ENCODE measurements around the gene RAB3D. TPM values are rescaled to one million over a fixed set of nuclear protein-coding genes. Genes with fewer than 3 reads are reported as not detected.
"Not testable (repeated sequence)": the region's sequence is repeated elsewhere in the genome, so short reads cannot be mapped to it uniquely, and the experiment has no call there.

RAB3D gene
- total RNA-seq, 1 donor from 2014 or later = 7.2 TPM

- TF ChIP-seq CTCF (IDR thresholded peaks at IDR 0.05; ENCODE audit: borderline replicate concordance) = peak; percentile 84
- Histone ChIP-seq H3K36me3 (no peaks in the 10 kb centered on the region), H3K4me3 (peak overlapping the region; percentile 73), H3K27me3 (ENCODE audit: low read depth) (peaks cover 19% of the 10 kb centered on the region), H3K4me1 (peaks cover 71% of the 10 kb centered on the region), H3K27ac (replicated peaks) (peak overlapping the region; percentile 80), H3K9me3 (replicated peaks) (no peaks in the 10 kb centered on the region)
- intact Hi-C loops (cut with micrococcal nuclease) = no loop called here
- peak; percentile 96 for DNase-seq
These were observed 41.4 kb upstream of the RAB3D start for GRCh38 chr19:11380653-11381537.

GRCh38 chr19:11379857-11380350 is 40.4 kb upstream of the RAB3D start:
- intact Hi-C loops (cut with micrococcal nuclease) = no loop called here
- H3K27ac ChIP-seq (replicated peaks) = no peak overlapping the region
- H3K9me3 ChIP-seq (replicated peaks) = no peaks in the 10 kb centered on the region
- DNase-seq = no peak
- H3K36me3 ChIP-seq = no peaks in the 10 kb centered on the region
- H3K4me3 ChIP-seq = peak overlapping the region; percentile 73
- H3K27me3 ChIP-seq (ENCODE audit: low read depth) = peaks cover 19% of the 10 kb centered on the region
- TF ChIP-seq CTCF (IDR thresholded peaks at IDR 0.05; ENCODE audit: borderline replicate concordance) = no peak
- peaks cover 79% of the 10 kb centered on the region for H3K4me1 ChIP-seq

- H3K27me3 ChIP-seq (ENCODE audit: low read depth) = peaks cover 19% of the 10 kb centered on the region
- DNase-seq; H3K36me3 ChIP-seq; intact Hi-C loops (cut with micrococcal nuclease); H3K27ac ChIP-seq (replicated peaks); H3K9me3 ChIP-seq (replicated peaks); H3K4me3 ChIP-seq: not testable (repeated sequence)
- peaks cover 77% of the 10 kb centered on the region for H3K4me1 ChIP-seq
These were observed 39.9 kb upstream of the RAB3D start for GRCh38 chr19:11379269-11379845.

GRCh38 chr19:11378319-11379189 is 39.1 kb upstream of the RAB3D start:
- peak; percentile 66 for TF ChIP-seq CTCF (IDR thresholded peaks at IDR 0.05; ENCODE audit: borderline replicate concordance)
- no peaks in the 10 kb centered on the region for H3K36me3 ChIP-seq
- intact Hi-C loops (cut with micrococcal nuclease) = no loop called here
- peak; percentile 44 for DNase-seq
- H3K4me3 ChIP-seq = no peak overlapping the region
- peaks cover 77% of the 10 kb centered on the region for H3K4me1 ChIP-seq
- no peaks in the 10 kb centered on the region for H3K9me3 ChIP-seq (replicated peaks)
- peaks cover 13% of the 10 kb centered on the region for H3K27me3 ChIP-seq (ENCODE audit: low read depth)
- H3K27ac ChIP-seq (replicated peaks) = no peak overlapping the region

GRCh38 chr19:11377756-11378155 is 38.3 kb upstream of the RAB3D start:
- Histone ChIP-seq H3K4me3 (no peak overlapping the region), H3K27ac (replicated peaks) (no peak overlapping the region), H3K27me3 (ENCODE audit: low read depth) (peaks cover 6% of the 10 kb centered on the region), H3K4me1 (peaks cover 70% of the 10 kb centered on the region), H3K9me3 (replicated peaks) (no peaks in the 10 kb centered on the region), H3K36me3 (no peaks in the 10 kb centered on the region)
- no peak for TF ChIP-seq CTCF (IDR thresholded peaks at IDR 0.05; ENCODE audit: borderline replicate concordance)
- DNase-seq = no peak
- intact Hi-C loops (cut with micrococcal nuclease) = no loop called here

All from left ventricle myocardium inferior (tissue), 1 donor.